Heart left ventricle (tissue), 16 donors: ENCODE results near the gene REPS2. TPM values are rescaled to one million over a fixed set of nuclear protein-coding genes. Genes with fewer than 3 reads are reported as not detected.

Experiments used
- ATAC-seq, 4 donors: fragments of 200-7000 bp; cut with Tn5 transposase; one replicate each; pipeline ENCODE4 v1.9.1; 2020 to 2022; ENCODE audit warnings: moderate library complexity in 4 of 4, mild to moderate bottlenecking in 3 of 4, moderate number of reproducible peaks in 1 of 4
- DNase-seq, 5 donors: peaks; one replicate each; pipeline ENCODE4 v3.0.0-alpha.2; 2020
- H3K27ac ChIP-seq, 12 donors: fragments of 200-600 bp; sonication (generic) in 4 of 12; one replicate each; pipeline versions ENCODE4 v1.5.0 to v1.8.0; 2016 to 2022; ENCODE audit warnings: mild to moderate bottlenecking in 2 of 12
- H3K27me3 ChIP-seq, 9 donors: fragments of 200-600 bp; sonication (generic) in 2 of 9; one replicate each; pipeline versions ENCODE4 v1.5.1 to v1.8.0; 2016 to 2022; ENCODE audit warnings: mild to moderate bottlenecking in 3 of 9
- H3K36me3 ChIP-seq, 9 donors: fragments of 200-600 bp; sonication (generic) in 2 of 9; one replicate each; pipeline versions ENCODE4 v1.5.0 to v1.8.0; 2018 to 2022; ENCODE audit warnings: mild to moderate bottlenecking in 2 of 9
- H3K4me1 ChIP-seq, 12 donors: fragments of 200-600 bp; sonication (generic) in 4 of 12; one replicate each; pipeline versions ENCODE4 v1.5.0 to v1.8.0; 2016 to 2022; ENCODE audit warnings: mild to moderate bottlenecking in 3 of 12
- H3K4me3 ChIP-seq, 12 donors: fragments of 200-600 bp; sonication (generic) in 4 of 12; one replicate each; pipeline versions ENCODE4 v1.5.0 to v1.8.0; 2017 to 2022; ENCODE audit warnings: mild to moderate bottlenecking in 9 of 12, moderate library complexity in 4 of 12
- H3K9me3 ChIP-seq, 12 donors: fragments of 200-600 bp; sonication (generic) in 4 of 12; one replicate each; pipeline versions ENCODE4 v1.5.0 to v1.8.0; 2016 to 2022; ENCODE audit warnings: mild to moderate bottlenecking in 1 of 12
- POLR2A ChIP-seq, 2 donors: fragments of 450-650 bp; IDR thresholded peaks; one replicate each; pipeline ENCODE4 v1.6.1; 2017; ENCODE audit warnings: antibody characterized with exemption in 2 of 2, mild to moderate bottlenecking in 2 of 2, moderate library complexity in 2 of 2
- WGBS, 4 donors: extraction: QIAGEN DNeasy Blood & Tissue Kit in 2 of 4; methylation state at CpG; one replicate each; pipeline versions ENCODE4 v1.1.5 to v1.1.7; 2013 to 2018; 5-methylcytosine and 5-hydroxymethylcytosine counted together
- intact Hi-C, 10 donors: fragments of 100-400 bp; cut with DNase I; formaldehyde crosslinking; loops; one replicate each; pipeline versions ENCODE4 v1.11.1 to v1.14.2; 2022
- polyA plus RNA-seq, 2 donors: library from polyadenylated mRNA; stranded (reverse); fragments of 200-250 nt; gene quantifications; one replicate each; pipeline ENCODE4 v1.2.3, GENCODE V29; 2013
- total RNA-seq, 9 donors: library from RNA; depleted of rRNA in 2 of 9; stranded (reverse); fragments of >200 nt in 2 of 9; fragmentation: NEBNext Ultra II Directional in 3 of 9; extraction: Animal tissue kit (Norgen Biotek cat#: 25700) in 3 of 9; gene quantifications; one replicate each; pipeline versions ENCODE4 v1.1.0 to v1.2.4, GENCODE V29; 2016 to 2023
- TF ChIP-seq, protein P1 (sequence below), 12 donors: fragments of 200-600 bp; sonication (generic) in 4 of 12; IDR thresholded peaks; one replicate each; pipeline versions ENCODE4 v1.5.0 to v1.8.0; 2018 to 2022; ENCODE audit warnings: antibody characterized with exemption in 12 of 12, mild to moderate bottlenecking in 5 of 12
- donor health status: ischemic (EF 13 %, LVEDD 7.1; RV severe dilation, severe dysfunction).
- donor health status: healthy with polysubstance abuse.
- donor health status: DM: no; HTN: yes; CAD: no.
- donor health status: DM: no; HTN: no; CAD: no.
- donor health status: ischemic (EF 25% LVEDD 6.9; RV normal size, moderate dysfunction).
- donor health status: ischemic (EF 25% LVEDD 5.7; RV mildly dilated, moderate dysfunction).
- donor health status: healthy.
- donor health status: DM: yes; HTN: yes; CAD: no.
- donor health status: ischemic (EF 35%, LVEDD 5.7; RV mildly dilated, moderate dysfunction).
- donor health status: nonischemic (EF 11% LVEDD 7.7; RV severe dilation, severe dysfunction).
- donor health status: DM: yes; HTN: yes; CAD: no.
- donor health status: PGD.
- donor health status: ischemic (EF 29% LVEDD 5.4; RV normal size, mild dysfunction).
- donor health status: nonischemic (EF 23%, LVEDD 6.1; RV moderate dilation, normal function).

REPS2 gene
- total and polyA plus RNA-seq, 11 donors, result 0.89 to 11.9 (median 6.5) TPM

DNA sequence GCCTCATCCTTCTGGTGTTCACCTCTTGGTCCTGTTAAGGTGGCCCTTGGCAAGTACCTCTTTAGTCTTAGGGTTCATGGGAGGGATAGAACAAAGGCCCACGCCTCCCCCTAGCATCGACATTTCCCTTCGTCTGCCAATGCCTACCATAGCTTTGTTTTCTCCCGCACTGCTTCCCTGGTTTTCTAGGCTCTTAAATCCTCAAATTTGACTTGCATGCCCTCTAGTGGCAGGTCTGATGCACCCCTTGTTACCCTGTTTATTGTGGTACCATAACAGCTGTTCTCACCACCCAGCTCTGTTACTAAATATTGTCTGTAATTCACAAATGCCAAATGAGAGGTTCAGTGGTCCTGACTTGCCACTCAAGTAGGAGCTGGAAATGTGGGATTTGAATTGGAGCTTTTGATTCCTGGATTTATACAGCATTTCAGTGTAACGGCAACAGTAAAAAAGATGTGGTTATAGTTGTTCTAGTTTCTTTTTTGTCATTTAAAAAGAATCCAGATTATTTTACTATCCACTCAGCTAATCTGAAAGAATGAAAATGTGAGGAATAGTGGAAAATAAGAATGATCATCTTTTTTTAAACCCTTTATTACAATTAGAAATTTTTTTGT is 100.1 kb downstream of the REPS2 start:
- Histone ChIP-seq H3K9me3 (no peaks in the 10 kb centered on the region), H3K27ac (no peak overlapping the region), H3K27me3 (peaks cover 0 to 6% (median 0%) of the 10 kb centered on the region in 9 donors), H3K36me3 (no peaks in the 10 kb centered on the region), H3K4me1 (no peaks in the 10 kb centered on the region), H3K4me3 (no peak overlapping the region)
- ATAC-seq (peak; percentile 73 to 83 (median 78)), DNase-seq (peak in 4 of 5 donors; percentile 30 to 45 (median 44))
- WGBS, 4 donors, result 23 to 31% (median 27%) methylated on average over 5 of the region's 5 CpGs
- no peak for TF ChIP-seq POLR2A (IDR thresholded peaks at IDR 0.05)
- TF ChIP-seq, protein P1, sequence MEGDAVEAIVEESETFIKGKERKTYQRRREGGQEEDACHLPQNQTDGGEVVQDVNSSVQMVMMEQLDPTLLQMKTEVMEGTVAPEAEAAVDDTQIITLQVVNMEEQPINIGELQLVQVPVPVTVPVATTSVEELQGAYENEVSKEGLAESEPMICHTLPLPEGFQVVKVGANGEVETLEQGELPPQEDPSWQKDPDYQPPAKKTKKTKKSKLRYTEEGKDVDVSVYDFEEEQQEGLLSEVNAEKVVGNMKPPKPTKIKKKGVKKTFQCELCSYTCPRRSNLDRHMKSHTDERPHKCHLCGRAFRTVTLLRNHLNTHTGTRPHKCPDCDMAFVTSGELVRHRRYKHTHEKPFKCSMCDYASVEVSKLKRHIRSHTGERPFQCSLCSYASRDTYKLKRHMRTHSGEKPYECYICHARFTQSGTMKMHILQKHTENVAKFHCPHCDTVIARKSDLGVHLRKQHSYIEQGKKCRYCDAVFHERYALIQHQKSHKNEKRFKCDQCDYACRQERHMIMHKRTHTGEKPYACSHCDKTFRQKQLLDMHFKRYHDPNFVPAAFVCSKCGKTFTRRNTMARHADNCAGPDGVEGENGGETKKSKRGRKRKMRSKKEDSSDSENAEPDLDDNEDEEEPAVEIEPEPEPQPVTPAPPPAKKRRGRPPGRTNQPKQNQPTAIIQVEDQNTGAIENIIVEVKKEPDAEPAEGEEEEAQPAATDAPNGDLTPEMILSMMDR (IDR thresholded peaks at IDR 0.05), result peak; percentile 55 to 73 (median 66)
- intact Hi-C loops, result loop anchor here in 9 of 10 donors (1.0 to 10.0 kb wide), 8 partner anchors 162 to 222 kb away; no protein-coding TSS in a partner anchor

DNA sequence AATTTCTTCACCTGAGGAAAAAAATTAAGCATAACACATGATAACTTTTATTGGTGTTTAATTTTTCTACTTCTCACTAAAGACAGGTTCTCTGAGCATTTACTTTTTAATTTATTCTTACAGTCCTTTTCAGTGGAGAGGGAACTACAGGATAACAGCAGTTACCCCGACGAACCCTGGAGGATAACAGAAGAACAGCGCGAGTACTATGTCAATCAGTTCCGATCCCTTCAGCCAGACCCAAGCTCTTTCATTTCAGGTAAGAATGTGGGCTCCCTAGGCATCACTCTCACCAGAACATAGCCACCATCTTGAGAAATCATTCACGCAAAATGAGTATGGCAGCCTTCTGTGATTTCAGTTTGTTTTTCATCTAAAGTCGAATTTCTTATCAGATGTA is 100.8 kb downstream of the REPS2 start:
- intact Hi-C loops, result loop anchor here in 9 of 10 donors (2.0 to 10.0 kb wide), 7 partner anchors 162 to 222 kb away; no protein-coding TSS in a partner anchor
- TF ChIP-seq, protein P1 (IDR thresholded peaks at IDR 0.05), result no peak
- no peak for TF ChIP-seq POLR2A (IDR thresholded peaks at IDR 0.05)
- H3K36me3 ChIP-seq, result no peaks in the 10 kb centered on the region
- H3K27me3 ChIP-seq, result peaks cover 0 to 3% (median 0%) of the 10 kb centered on the region in 9 donors
- H3K4me1 ChIP-seq, result no peaks in the 10 kb centered on the region
- no peak for ATAC-seq
- WGBS, 4 donors, result 59 to 80% (median 70%) methylated on average over 7 of the region's 7 CpGs
- H3K27ac ChIP-seq, result no peak overlapping the region
- no peak for DNase-seq
- H3K9me3 ChIP-seq, result no peaks in the 10 kb centered on the region
- no peak overlapping the region for H3K4me3 ChIP-seq

DNA sequence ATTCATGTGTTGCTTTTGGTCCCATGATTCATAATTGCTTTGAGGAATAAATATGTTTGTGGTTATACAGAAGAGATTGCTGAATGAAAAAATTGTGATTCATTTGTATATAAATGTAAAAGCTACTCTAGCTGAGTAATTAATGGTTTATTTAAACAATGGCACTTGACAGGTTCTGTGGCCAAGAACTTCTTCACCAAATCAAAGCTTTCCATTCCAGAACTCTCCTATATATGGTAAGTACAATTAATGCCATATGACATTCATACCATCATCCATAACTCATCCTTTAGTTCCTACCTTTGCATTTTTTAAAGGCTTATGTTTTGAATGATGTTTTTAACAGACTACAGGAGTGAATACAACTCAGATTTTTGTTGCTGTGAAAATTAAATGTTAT is 105.8 kb downstream of the REPS2 start:
- no peaks in the 10 kb centered on the region for H3K4me1 ChIP-seq
- no peaks in the 10 kb centered on the region for H3K36me3 ChIP-seq
- ATAC-seq (no peak), DNase-seq (no peak)
- H3K27me3 ChIP-seq, result peaks cover 0 to 5% (median 0%) of the 10 kb centered on the region in 9 donors
- H3K27ac ChIP-seq, result no peak overlapping the region
- H3K4me3 ChIP-seq, result no peak overlapping the region
- TF ChIP-seq POLR2A (IDR thresholded peaks at IDR 0.05), result no peak
- TF ChIP-seq, protein P1 (IDR thresholded peaks at IDR 0.05), result no peak
- intact Hi-C loops, result no loop called here
- H3K9me3 ChIP-seq, result no peaks in the 10 kb centered on the region

DNA sequence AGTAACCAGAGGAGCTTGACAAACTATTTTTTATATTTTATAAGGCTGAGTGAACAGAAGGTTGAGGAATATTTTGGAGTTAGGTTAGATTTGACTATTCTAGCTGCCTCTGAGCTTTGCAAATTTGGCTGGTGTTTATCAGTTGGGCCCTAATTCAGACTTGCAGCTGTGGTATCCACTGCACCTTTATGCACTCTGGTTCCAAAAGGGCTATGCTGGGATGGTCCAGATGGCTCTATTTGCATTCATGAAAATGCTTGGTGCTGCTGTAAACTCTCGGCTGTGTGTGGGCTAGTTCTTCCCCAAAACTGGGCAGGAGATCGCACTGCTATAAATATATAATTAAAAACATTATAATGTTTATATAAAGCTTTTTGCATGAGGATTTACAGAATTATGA is 106.3 kb downstream of the REPS2 start:
- H3K27ac ChIP-seq, result no peak overlapping the region
- no peak for DNase-seq
- no peak for ATAC-seq
- no peaks in the 10 kb centered on the region for H3K36me3 ChIP-seq
- H3K27me3 ChIP-seq, result peaks cover 0 to 9% (median 0%) of the 10 kb centered on the region in 9 donors
- TF ChIP-seq, protein P1 (IDR thresholded peaks at IDR 0.05), result no peak
- no peak for TF ChIP-seq POLR2A (IDR thresholded peaks at IDR 0.05)
- H3K4me3 ChIP-seq, result no peak overlapping the region
- intact Hi-C loops, result no loop called here
- WGBS, 4 donors, result 80 to 88% (median 87%) methylated on average over 2 of the region's 2 CpGs
- H3K9me3 ChIP-seq, result no peaks in the 10 kb centered on the region
- no peaks in the 10 kb centered on the region for H3K4me1 ChIP-seq
